Measurements from ENCODE around the gene PLCB1.

PLCB1 gene

GRCh38 chr20:8433291-8433690 lies 301.2 kb downstream of the PLCB1 start:
- TF ChIP-seq REST (IDR thresholded peaks at IDR 0.05; ENCODE audit: insufficient read depth in 1 of 2, low read depth in 2 of 2, low read length in 2 of 2) = no peak
- no peak for TF ChIP-seq SIN3A (IDR thresholded peaks at IDR 0.05; ENCODE audit: borderline replicate concordance, insufficient read depth, low read length)
- TF ChIP-seq POLR2AphosphoS5 (IDR thresholded peaks at IDR 0.05; ENCODE audit: low read depth, low read length) = no peak
- TF ChIP-seq TAF1 (IDR thresholded peaks at IDR 0.05; ENCODE audit: borderline replicate concordance, insufficient read depth, low read length) = no peak
- no peak for TF ChIP-seq FOXP2 (optimal IDR thresholded peaks at IDR 0.05; ENCODE audit: borderline replicate concordance, extremely low read depth, extremely low read length, insufficient read depth)

GRCh38 chr20:8434326-8434876 lies 302.3 kb downstream of the PLCB1 start:
- TF ChIP-seq SIN3A (IDR thresholded peaks at IDR 0.05; ENCODE audit: borderline replicate concordance, insufficient read depth, low read length) (no peak), FOXP2 (optimal IDR thresholded peaks at IDR 0.05; ENCODE audit: borderline replicate concordance, extremely low read depth, extremely low read length, insufficient read depth) (no peak), REST (IDR thresholded peaks at IDR 0.05; ENCODE audit: insufficient read depth in 1 of 2, low read depth in 2 of 2, low read length in 2 of 2) (no peak), POLR2AphosphoS5 (IDR thresholded peaks at IDR 0.05; ENCODE audit: low read depth, low read length) (no peak), TAF1 (IDR thresholded peaks at IDR 0.05; ENCODE audit: borderline replicate concordance, insufficient read depth, low read length) (no peak)

GRCh38 chr20:8435285-8436035 lies 303.4 kb downstream of the PLCB1 start:
- TF ChIP-seq POLR2AphosphoS5 (IDR thresholded peaks at IDR 0.05; ENCODE audit: low read depth, low read length) (no peak), REST (IDR thresholded peaks at IDR 0.05; ENCODE audit: insufficient read depth in 1 of 2, low read depth in 2 of 2, low read length in 2 of 2) (no peak), TAF1 (IDR thresholded peaks at IDR 0.05; ENCODE audit: borderline replicate concordance, insufficient read depth, low read length) (no peak), SIN3A (IDR thresholded peaks at IDR 0.05; ENCODE audit: borderline replicate concordance, insufficient read depth, low read length) (no peak), FOXP2 (optimal IDR thresholded peaks at IDR 0.05; ENCODE audit: borderline replicate concordance, extremely low read depth, extremely low read length, insufficient read depth) (no peak)

DNA sequence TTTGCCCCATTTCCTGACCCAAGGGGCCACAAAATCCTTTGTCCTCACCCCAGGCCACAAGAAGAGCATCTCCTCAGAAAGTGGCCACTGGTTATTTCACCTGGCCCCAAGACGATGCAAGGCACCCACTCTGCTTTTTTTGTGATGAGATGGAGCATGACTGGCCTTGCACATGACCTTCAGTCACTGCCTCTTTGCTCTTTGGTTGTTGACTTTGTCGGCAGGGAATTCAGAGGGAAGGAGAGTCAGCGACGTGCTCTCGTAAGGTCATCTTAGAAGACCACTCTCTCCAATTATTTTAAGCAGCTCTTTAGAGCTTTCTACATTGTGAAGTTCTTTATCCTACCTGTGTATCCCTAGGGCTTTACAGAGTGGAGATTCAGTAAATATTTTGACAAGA lies 306.7 kb downstream of the PLCB1 start:
- TF ChIP-seq FOXP2 (optimal IDR thresholded peaks at IDR 0.05; ENCODE audit: borderline replicate concordance, extremely low read depth, extremely low read length, insufficient read depth) = no peak
- TF ChIP-seq SIN3A (IDR thresholded peaks at IDR 0.05; ENCODE audit: borderline replicate concordance, insufficient read depth, low read length) = no peak
- TF ChIP-seq REST (IDR thresholded peaks at IDR 0.05; ENCODE audit: insufficient read depth in 1 of 2, low read depth in 2 of 2, low read length in 2 of 2) = no peak
- TF ChIP-seq TAF1 (IDR thresholded peaks at IDR 0.05; ENCODE audit: borderline replicate concordance, insufficient read depth, low read length) = no peak
- no peak for TF ChIP-seq POLR2AphosphoS5 (IDR thresholded peaks at IDR 0.05; ENCODE audit: low read depth, low read length)
